Vagina (tissue), 2 donors: ENCODE results near the gene CRAMP1. TPM values are rescaled to one million over a fixed set of nuclear protein-coding genes. Genes with fewer than 3 reads are reported as not detected.

ENCODE experiments used
- DNase-seq, 2 donors: peaks; one replicate each; pipeline ENCODE4 v3.0.0-alpha.2; 2017; ENCODE audit errors: extremely low spot score in 2 of 2
- H3K27ac ChIP-seq: fragments of 200-600 bp; sonication (generic); one replicate; pipeline ENCODE4 v1.5.1; 2019
- H3K27me3 ChIP-seq: fragments of 200-600 bp; sonication (generic); one replicate; pipeline ENCODE4 v1.5.1; 2019
- H3K36me3 ChIP-seq, 2 donors: fragments of 200-600 bp; sonication (generic); one replicate each; pipeline ENCODE4 v1.5.1; 2017 to 2019
- H3K4me1 ChIP-seq: fragments of 200-600 bp; sonication (generic); one replicate; pipeline ENCODE4 v1.5.1; 2019
- H3K4me3 ChIP-seq, 2 donors: fragments of 200-600 bp; sonication (generic); 1 replicate in 1 of 2; 2 replicates in 1 of 2; pipeline ENCODE4 v1.5.1; 2016 to 2019
- H3K9me3 ChIP-seq: fragments of 200-600 bp; sonication (generic); one replicate; pipeline ENCODE4 v1.5.1; 2019
- CTCF ChIP-seq, 3 experiments: fragments of 450-650 bp in 2 of 3; fragments of 200-600 bp in 1 of 3; sonication (generic) in 1 of 3; IDR thresholded peaks; one replicate each; pipeline ENCODE4 v1.5.1; 2017 to 2019; ENCODE audit warnings: antibody characterized with exemption in 3 of 3, mild to moderate bottlenecking in 2 of 3, moderate library complexity in 2 of 3
- POLR2A ChIP-seq, 2 donors: fragments of 450-650 bp; IDR thresholded peaks; one replicate each; pipeline ENCODE4 v1.6.1; 2017; ENCODE audit warnings: antibody characterized with exemption in 2 of 2, mild to moderate bottlenecking in 2 of 2, moderate library complexity in 2 of 2
- POLR2AphosphoS5 ChIP-seq, 2 donors: sonication (generic); formaldehyde crosslinking; IDR thresholded peaks; one replicate each; pipeline ENCODE4 v1.9.0; 2017; ENCODE audit warnings: antibody characterized with exemption in 2 of 2, mild to moderate bottlenecking in 2 of 2, low read depth in 1 of 2; ENCODE audit not compliant: insufficient read depth in 1 of 2
- intact Hi-C: fragments of 100-400 bp; cut with DNase I; formaldehyde crosslinking; loops from one replicate; pipeline ENCODE4 v1.15.1; 2023
- total RNA-seq: library from RNA; depleted of rRNA; stranded (reverse); fragments of >200 nt; gene quantifications from one replicate; pipeline ENCODE4 v1.2.3, GENCODE V29; 2016

The CRAMP1 gene
- total RNA-seq, 1 donor from 2014 or later = 13.8 TPM

DNA sequence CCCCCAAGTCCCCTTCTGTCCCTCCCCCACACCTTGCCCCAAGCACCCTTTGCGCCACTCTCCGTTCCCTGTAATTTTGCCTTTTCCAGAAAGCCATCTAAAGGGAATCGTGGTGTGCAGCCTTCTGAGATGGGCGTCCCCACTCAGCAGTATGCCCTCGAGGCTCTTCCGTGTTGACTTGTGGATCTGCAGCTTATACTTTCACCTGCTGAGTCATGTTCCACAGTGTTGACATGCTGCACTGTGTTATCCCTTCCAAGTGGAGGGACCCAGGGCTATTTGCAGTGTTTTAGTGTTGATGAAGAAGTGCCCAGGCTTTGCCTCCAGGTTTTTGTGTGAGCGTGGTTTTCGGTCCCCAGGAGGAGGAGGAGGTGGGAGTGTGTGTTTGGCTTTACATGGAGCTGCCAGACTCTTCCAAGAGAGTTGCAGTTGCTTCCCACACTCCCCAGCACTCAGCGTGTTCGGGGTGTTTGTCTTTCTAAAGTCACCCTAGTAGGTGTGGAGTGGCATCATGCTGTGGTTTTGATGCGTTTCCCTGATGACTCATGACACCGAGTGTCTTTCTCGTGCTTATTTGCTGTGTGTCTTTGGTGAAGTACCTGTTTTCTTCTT, 33.9 kb downstream of the CRAMP1 start:
- no peak for DNase-seq
- Histone ChIP-seq H3K4me3 (no peak overlapping the region), H3K27me3 (no peaks in the 10 kb centered on the region), H3K9me3 (no peaks in the 10 kb centered on the region), H3K27ac (no peak overlapping the region), H3K4me1 (peaks cover 16% of the 10 kb centered on the region), H3K36me3 (peaks cover 0 to 22% of the 10 kb centered on the region in 2 donors)
- intact Hi-C loops = no loop called here
- TF ChIP-seq POLR2AphosphoS5 (IDR thresholded peaks at IDR 0.05; ENCODE audit: insufficient read depth in 1 of 2, low read depth in 1 of 2) = no peak
- TF ChIP-seq POLR2A (IDR thresholded peaks at IDR 0.05) = no peak
- TF ChIP-seq CTCF (IDR thresholded peaks at IDR 0.05) = no peak

DNA sequence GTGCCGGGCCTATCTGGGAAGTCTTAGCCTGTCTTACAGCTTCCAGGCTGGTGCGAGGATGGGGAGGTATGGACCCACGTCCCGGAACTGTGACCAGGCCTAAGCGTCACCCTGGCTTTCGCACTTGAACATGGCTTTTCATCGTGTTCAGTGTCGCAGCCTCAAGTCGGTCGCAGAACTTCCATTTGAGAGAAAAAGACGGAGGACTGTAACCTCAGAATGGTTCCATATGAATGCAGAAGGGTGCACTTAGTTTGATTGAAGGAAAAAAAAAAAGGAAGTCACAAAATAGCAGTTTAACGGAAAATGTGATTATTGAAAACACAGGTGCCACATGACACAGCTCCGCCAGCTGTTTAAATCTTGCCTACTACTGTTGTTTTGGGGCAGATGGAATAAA, 35.7 kb downstream of the CRAMP1 start:
- TF ChIP-seq POLR2AphosphoS5 (IDR thresholded peaks at IDR 0.05; ENCODE audit: insufficient read depth in 1 of 2, low read depth in 1 of 2) (no peak), CTCF (IDR thresholded peaks at IDR 0.05) (no peak), POLR2A (IDR thresholded peaks at IDR 0.05) (no peak)
- Histone ChIP-seq H3K27ac (no peak overlapping the region), H3K27me3 (no peaks in the 10 kb centered on the region), H3K4me3 (no peak overlapping the region), H3K4me1 (peaks cover 16% of the 10 kb centered on the region), H3K36me3 (peaks cover 0 to 12% of the 10 kb centered on the region in 2 donors), H3K9me3 (no peaks in the 10 kb centered on the region)
- no peak for DNase-seq
- intact Hi-C loops = no loop called here

DNA sequence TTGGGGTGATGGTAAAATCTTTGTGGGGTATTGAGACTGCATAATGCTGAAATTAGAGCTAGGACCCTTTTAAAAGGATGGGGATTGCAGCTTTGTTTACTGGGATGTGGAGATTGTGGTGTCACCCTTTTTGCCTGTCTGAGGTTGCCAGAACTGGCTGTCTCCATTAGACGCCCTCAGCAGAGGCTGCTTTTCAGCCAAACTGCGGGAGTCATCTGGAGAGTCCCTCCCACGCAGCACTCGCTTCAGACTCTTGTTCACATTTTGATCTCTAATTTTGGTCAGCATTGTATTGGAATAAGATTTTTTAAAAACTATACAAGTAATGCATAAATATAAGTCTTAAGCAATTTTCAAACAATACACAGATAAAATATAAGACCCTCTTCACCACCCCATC, 38.0 kb downstream of the CRAMP1 start:
- Histone ChIP-seq H3K27me3 (no peaks in the 10 kb centered on the region), H3K9me3 (no peaks in the 10 kb centered on the region), H3K4me3 (no peak overlapping the region), H3K27ac (no peak overlapping the region), H3K36me3 (peaks cover 3 to 24% of the 10 kb centered on the region in 2 donors), H3K4me1 (peaks cover 16% of the 10 kb centered on the region)
- intact Hi-C loops = no loop called here
- no peak for DNase-seq
- no peak for TF ChIP-seq POLR2A (IDR thresholded peaks at IDR 0.05)
- TF ChIP-seq CTCF (IDR thresholded peaks at IDR 0.05) = no peak
- TF ChIP-seq POLR2AphosphoS5 (IDR thresholded peaks at IDR 0.05; ENCODE audit: insufficient read depth in 1 of 2, low read depth in 1 of 2) = no peak

- peaks cover 3 to 36% of the 10 kb centered on the region in 2 donors for H3K36me3 ChIP-seq
Measured at GRCh38 chr16:1651094-1651973, 39.2 kb downstream of the CRAMP1 start.

More at GRCh38 chr16:1651094-1651973, 39.2 kb downstream of the CRAMP1 start:
- Histone ChIP-seq H3K27me3 (no peaks in the 10 kb centered on the region), H3K9me3 (no peaks in the 10 kb centered on the region), H3K4me3 (no peak overlapping the region), H3K27ac (no peak overlapping the region), H3K4me1 (peaks cover 4% of the 10 kb centered on the region)
- intact Hi-C loops = no loop called here
- DNase-seq = no peak
- no peak for TF ChIP-seq CTCF (IDR thresholded peaks at IDR 0.05)
- TF ChIP-seq POLR2A (IDR thresholded peaks at IDR 0.05) = no peak
- no peak for TF ChIP-seq POLR2AphosphoS5 (IDR thresholded peaks at IDR 0.05; ENCODE audit: insufficient read depth in 1 of 2, low read depth in 1 of 2)
